ENCODE results near the gene COL4A2. TPM values are rescaled to one million over a fixed set of nuclear protein-coding genes. Genes with fewer than 3 reads are reported as not detected.

Gene COL4A2
- 7.6 and 21.4 TPM in 2 replicates for total RNA-seq

DNA sequence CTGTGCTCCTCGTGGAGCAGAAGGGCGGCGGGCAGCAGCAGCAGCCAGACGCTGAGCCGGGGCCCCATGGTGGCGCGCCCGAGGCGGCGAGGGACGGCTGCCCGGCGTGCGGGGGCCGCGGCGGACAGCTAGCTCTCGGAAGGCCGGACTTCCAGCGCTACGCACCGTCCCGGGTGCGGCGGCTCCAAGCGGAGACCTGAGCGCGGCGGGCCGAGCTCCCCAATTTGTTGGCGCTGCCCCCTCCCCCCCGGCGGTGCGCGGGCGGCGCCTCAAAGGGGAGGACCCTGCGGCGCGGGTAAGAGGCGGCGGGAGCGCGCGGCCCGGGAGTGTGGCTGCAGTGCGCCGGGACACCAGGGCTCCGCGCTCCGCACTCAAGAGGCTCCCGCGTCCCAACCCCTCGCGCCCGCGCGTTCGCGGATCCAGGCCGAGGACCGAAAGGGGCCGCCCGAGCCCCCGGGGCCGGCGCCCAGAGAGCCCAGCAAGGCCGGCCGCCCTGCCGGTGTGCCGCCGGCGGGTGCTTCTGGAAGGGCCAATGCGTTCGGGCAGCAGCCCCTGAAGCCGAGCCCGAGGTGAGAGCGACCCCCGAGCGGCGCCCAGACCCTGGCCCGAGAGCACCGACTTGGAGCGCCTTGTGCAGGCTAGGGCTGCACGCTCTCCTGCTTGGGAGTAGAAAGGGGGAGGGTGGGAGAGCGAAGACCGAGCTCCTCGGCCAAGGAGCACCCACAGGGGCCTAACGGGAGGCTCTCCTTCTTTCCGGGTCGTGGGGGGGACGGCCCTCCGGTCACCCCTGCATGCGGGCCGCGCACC is at the start of gene COL4A2, which contains the start of gene COL4A1:
TSS of gene COL4A2 (plus strand) at position 325 of the 807 bp plus-strand sequence. CDS start 620 bp downstream, outside the sequence.
TSS of gene COL4A1 (minus strand) at position 198 of the 807 bp plus-strand sequence. CDS start at position 68, 130 bp downstream.
- TF ChIP-seq, protein P1, sequence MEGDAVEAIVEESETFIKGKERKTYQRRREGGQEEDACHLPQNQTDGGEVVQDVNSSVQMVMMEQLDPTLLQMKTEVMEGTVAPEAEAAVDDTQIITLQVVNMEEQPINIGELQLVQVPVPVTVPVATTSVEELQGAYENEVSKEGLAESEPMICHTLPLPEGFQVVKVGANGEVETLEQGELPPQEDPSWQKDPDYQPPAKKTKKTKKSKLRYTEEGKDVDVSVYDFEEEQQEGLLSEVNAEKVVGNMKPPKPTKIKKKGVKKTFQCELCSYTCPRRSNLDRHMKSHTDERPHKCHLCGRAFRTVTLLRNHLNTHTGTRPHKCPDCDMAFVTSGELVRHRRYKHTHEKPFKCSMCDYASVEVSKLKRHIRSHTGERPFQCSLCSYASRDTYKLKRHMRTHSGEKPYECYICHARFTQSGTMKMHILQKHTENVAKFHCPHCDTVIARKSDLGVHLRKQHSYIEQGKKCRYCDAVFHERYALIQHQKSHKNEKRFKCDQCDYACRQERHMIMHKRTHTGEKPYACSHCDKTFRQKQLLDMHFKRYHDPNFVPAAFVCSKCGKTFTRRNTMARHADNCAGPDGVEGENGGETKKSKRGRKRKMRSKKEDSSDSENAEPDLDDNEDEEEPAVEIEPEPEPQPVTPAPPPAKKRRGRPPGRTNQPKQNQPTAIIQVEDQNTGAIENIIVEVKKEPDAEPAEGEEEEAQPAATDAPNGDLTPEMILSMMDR (IDR thresholded peaks at IDR 0.05; ENCODE audit: insufficient read depth, low read length, severe bottlenecking): no peak
- DNase-seq (ENCODE audit: low read depth) (peak; percentile 27), FAIRE-seq (no peak)
- no peaks in the 10 kb centered on the region for H3K36me3 ChIP-seq (ENCODE audit: control insufficient read depth, insufficient read depth, low read length)
- no peaks in the 10 kb centered on the region for H3K27me3 ChIP-seq (ENCODE audit: control insufficient read depth, insufficient read depth, low read length)
- H3K4me3 ChIP-seq (ENCODE audit: low read depth, low read length): peak within 1 kb of the TSS; percentile 57

DNA sequence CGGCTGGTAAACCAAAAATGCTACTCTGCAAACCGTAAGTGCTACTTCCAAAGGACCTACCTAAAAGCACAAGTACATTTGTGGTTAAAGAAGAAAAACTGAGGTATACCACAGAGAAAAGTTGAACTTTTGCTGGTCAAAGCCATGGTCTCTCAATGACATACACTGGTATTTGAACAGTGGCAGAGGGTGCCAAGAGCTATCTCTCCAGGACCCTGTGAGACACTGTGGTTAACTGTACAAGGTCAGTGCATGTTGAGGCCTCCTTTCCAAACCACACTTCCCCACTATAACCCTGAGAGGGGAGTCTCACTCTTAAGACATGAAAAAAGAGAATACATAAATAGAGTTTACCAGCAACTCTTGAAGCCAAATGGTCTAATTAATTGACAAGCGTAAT is 49.7 kb upstream of the COL4A2 start:
- TF ChIP-seq, protein P1 (IDR thresholded peaks at IDR 0.05; ENCODE audit: insufficient read depth, low read length, severe bottlenecking): no peak
- FAIRE-seq (no peak), DNase-seq (ENCODE audit: low read depth) (no peak)
- no peaks in the 10 kb centered on the region for H3K27me3 ChIP-seq (ENCODE audit: control insufficient read depth, insufficient read depth, low read length)
- H3K36me3 ChIP-seq (ENCODE audit: control insufficient read depth, insufficient read depth, low read length): no peaks in the 10 kb centered on the region
- H3K4me3 ChIP-seq (ENCODE audit: low read depth, low read length): no peak overlapping the region

DNA sequence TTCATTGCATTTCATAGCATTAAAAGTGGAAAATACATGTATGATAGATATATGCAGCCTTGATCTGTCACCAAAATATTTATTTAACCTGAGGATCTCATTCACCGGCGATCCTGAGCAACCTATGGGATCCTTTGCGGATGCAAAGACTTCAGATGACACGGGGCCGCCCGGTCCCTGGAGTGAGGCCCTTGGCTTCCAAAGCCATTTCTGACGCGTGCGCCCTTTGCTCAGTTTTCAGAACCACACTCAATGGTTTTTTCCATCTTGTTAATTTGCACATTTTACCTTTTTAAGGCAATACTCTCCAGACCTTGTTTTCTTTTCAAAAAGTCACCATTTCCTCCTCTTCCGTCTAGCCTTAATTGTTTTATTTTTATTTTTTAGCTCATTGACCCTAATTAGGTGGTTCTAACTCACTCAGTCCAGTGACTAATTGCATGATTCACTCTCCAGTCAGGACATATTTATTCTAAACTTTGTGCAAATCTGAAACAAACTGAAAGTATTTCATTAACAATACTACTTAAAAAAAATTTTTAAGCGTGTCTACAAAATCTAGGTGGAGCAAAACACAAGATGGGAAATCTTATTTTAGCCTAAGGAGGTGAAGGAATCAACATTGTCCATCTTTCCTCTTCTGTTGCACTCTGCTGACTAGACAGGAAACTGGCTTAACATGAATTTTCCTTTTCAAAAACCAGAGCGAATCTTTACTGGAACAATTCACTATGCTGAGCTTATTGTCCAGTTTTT is 48.0 kb upstream of the COL4A2 start:
- H3K36me3 ChIP-seq (ENCODE audit: control insufficient read depth, insufficient read depth, low read length): no peaks in the 10 kb centered on the region
- DNase-seq (ENCODE audit: low read depth) (peak; percentile 77), FAIRE-seq (no peak)
- TF ChIP-seq, protein P1 (IDR thresholded peaks at IDR 0.05; ENCODE audit: insufficient read depth, low read length, severe bottlenecking): no peak
- H3K4me3 ChIP-seq (ENCODE audit: low read depth, low read length): no peak overlapping the region
- H3K27me3 ChIP-seq (ENCODE audit: control insufficient read depth, insufficient read depth, low read length): no peaks in the 10 kb centered on the region

DNA sequence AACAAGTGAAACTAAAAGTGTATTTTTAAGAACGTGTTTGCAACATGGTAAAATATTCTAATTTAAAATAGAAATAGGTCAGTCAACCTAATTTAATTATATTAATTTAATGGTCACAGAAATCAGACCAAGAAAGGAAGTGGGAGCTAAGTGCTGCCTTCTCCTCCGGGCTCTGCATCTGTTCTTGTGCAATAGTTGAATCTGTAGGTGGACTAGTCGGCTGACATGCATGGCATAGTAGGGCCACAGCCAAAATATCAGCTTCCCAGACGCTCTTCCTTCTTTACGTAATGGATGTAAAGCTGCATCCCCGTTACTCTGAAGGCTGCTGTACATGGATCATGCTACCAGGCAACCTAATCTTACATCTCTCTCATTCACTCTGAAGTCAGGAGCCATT is 47.4 kb upstream of the COL4A2 start:
- H3K36me3 ChIP-seq (ENCODE audit: control insufficient read depth, insufficient read depth, low read length): no peaks in the 10 kb centered on the region
- FAIRE-seq (no peak), DNase-seq (ENCODE audit: low read depth) (peak; percentile 11)
- no peak overlapping the region for H3K4me3 ChIP-seq (ENCODE audit: low read depth, low read length)
- TF ChIP-seq, protein P1 (IDR thresholded peaks at IDR 0.05; ENCODE audit: insufficient read depth, low read length, severe bottlenecking): no peak
- H3K27me3 ChIP-seq (ENCODE audit: control insufficient read depth, insufficient read depth, low read length): no peaks in the 10 kb centered on the region

DNA sequence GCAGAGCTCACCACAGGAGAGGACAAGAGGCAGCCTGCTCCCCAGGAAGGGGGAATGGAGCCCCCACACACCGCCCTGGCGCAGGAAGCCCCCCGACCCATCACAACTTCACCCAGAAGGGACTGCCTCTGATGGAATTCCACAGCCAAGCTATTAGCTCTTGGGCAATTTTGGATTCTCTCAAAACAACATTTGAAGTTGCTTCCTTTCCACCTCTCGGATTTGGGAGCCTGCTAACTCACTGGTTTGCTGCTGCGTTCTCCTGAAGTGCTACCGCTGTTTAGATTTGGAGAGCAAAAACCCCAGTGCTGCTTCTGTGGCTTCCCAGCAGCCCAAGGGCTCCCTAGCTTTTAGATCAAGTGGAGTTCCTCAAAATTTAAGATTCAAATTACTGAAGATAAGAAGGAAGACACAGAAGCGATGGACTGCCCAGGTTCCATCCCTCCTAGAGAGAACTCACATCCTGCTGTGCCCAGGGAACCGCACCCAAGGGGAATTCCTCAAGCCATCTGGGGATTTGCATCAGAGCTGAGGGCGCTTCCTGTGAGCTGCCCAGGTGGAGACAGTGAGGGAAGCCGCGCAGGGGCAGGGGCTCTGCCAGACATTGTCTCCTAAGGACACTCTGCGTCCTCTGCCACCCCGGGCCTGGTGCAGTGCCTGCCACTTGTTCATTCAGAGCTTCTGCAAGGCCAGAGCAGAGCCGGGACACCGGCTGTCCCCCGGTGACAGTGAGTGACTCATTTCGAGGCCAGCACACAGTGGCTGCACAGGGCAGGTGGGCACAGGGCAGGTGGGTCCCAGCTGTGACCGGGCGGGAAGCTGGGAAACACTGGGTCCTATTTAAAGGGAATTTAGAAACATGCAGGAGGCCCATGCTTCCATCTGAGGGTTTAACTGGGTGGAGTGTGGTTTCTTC is 45.7 kb upstream of the COL4A2 start:
- TF ChIP-seq, protein P1 (IDR thresholded peaks at IDR 0.05; ENCODE audit: insufficient read depth, low read length, severe bottlenecking): no peak
- H3K36me3 ChIP-seq (ENCODE audit: control insufficient read depth, insufficient read depth, low read length): no peaks in the 10 kb centered on the region
- FAIRE-seq (no peak), DNase-seq (ENCODE audit: low read depth) (peak; percentile 22)
- H3K4me3 ChIP-seq (ENCODE audit: low read depth, low read length): no peak overlapping the region
- no peaks in the 10 kb centered on the region for H3K27me3 ChIP-seq (ENCODE audit: control insufficient read depth, insufficient read depth, low read length)
